Pancreas (tissue), 10 donors: ENCODE measurements around the gene ZBP1. TPM values are rescaled to one million over a fixed set of nuclear protein-coding genes. Genes with fewer than 3 reads are reported as not detected.

Experiments used
- ATAC-seq, 4 donors: fragments of 200-7000 bp; cut with Tn5 transposase; one replicate each; pipeline versions ENCODE4 v1.8.0 to v1.9.1; 2020; ENCODE audit warnings: mild to moderate bottlenecking in 4 of 4, moderate library complexity in 4 of 4
- DNase-seq, 6 donors: peaks; one replicate each; pipeline ENCODE4 v3.0.0-alpha.2; 2020
- FAIRE-seq: peaks from 2 replicates; lab custom pipeline; 2012; peaks lifted over from hg19 to GRCh38; lab: Jason Lieb, UNC
- H3K27ac ChIP-seq, 4 donors: fragments of 200-600 bp; sonication (generic); 1 replicate in 3 of 4; 2 replicates in 1 of 4; pipeline versions ENCODE4 v1.5.0 to v1.8.0; 2020
- H3K27me3 ChIP-seq, 4 donors: fragments of 200-600 bp; one replicate each; pipeline ENCODE4 v1.8.0; 2021
- H3K36me3 ChIP-seq, 3 donors: fragments of 200-600 bp; sonication (generic) in 1 of 3; one replicate each; pipeline versions ENCODE4 v1.5.0 to v1.8.0; 2020 to 2021
- H3K4me1 ChIP-seq, 3 donors: fragments of 200-600 bp; one replicate each; pipeline ENCODE4 v1.8.0; 2021
- H3K4me3 ChIP-seq, 4 donors: fragments of 200-600 bp; sonication (generic) in 2 of 4; one replicate each; pipeline versions ENCODE4 v1.5.0 to v1.8.0; 2020 to 2021
- H3K9me3 ChIP-seq, 4 donors: fragments of 200-600 bp; one replicate each; pipeline ENCODE4 v1.8.0; 2021
- WGBS, 2 donors: extraction: QIAGEN DNeasy Blood & Tissue Kit; methylation state at CpG; one replicate each; pipeline ENCODE4 v1.1.7; 2013; 5-methylcytosine and 5-hydroxymethylcytosine counted together
- intact Hi-C, 3 donors: fragments of 100-400 bp; cut with DNase I; formaldehyde crosslinking; loops; one replicate each; pipeline versions ENCODE4 v1.11.1 to v1.14.2; 2022
- polyA plus RNA-seq, 2 donors: library from polyadenylated mRNA; stranded (reverse); fragments of 200-250 nt; gene quantifications; one replicate each; pipeline ENCODE4 v1.2.3, GENCODE V29; 2013
- total RNA-seq, 6 donors: library from RNA; stranded (reverse); fragmentation: NEBNext Ultra II Directional in 4 of 6; extraction: Animal tissue kit (Norgen Biotek cat#: 25700) in 4 of 6; gene quantifications; one replicate each; pipeline versions ENCODE4 v1.2.1 to v1.2.4, GENCODE V29; 2021 to 2023
- TF ChIP-seq, protein P1 (sequence below), 4 donors: fragments of 200-600 bp; sonication (generic) in 3 of 4; IDR thresholded peaks; one replicate each; pipeline versions ENCODE4 v1.5.0 to v1.8.0; 2021; ENCODE audit warnings: antibody characterized with exemption in 4 of 4
- donor health status: healthy with polysubstance abuse.
- donor health status: DM: no; HTN: no; CAD: no; lungs with moderate emphysema.
- donor health status: DM: no; HTN: no; CAD: no.
- donor health status: control.
- donor health status: control.
- donor health status: Bipolar disorder and iron deficiency.
- donor health status: DM: yes; HTN: yes; CAD: no.
- donor health status: DM: no; HTN: no; CAD: no.
- donor health status: DM: no; HTN: no; CAD: no.
- donor health status: DM: yes; HTN: yes; CAD: no.

The ZBP1 gene
- total and polyA plus RNA-seq, 8 donors: 0.09 to 0.90 (median 0.17) TPM; not detected in 3

DNA sequence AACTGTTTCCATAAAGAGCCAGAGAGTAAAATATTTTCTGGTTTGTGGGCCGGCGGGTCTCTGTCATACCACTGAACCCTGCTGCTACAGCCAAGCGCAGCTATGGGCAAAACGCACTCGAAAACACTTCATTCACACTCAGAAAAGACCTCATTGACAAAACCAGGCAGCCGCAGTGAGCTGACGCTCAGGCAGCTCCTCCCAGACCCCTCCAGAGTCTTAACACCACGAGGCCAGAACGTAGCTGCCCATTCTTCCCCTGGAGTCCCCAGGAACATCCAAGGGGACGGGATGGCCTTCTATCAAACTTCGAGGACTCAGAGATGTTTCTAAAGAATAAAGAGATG lies 35.6 kb upstream of the ZBP1 start:
- TF ChIP-seq, protein P1, sequence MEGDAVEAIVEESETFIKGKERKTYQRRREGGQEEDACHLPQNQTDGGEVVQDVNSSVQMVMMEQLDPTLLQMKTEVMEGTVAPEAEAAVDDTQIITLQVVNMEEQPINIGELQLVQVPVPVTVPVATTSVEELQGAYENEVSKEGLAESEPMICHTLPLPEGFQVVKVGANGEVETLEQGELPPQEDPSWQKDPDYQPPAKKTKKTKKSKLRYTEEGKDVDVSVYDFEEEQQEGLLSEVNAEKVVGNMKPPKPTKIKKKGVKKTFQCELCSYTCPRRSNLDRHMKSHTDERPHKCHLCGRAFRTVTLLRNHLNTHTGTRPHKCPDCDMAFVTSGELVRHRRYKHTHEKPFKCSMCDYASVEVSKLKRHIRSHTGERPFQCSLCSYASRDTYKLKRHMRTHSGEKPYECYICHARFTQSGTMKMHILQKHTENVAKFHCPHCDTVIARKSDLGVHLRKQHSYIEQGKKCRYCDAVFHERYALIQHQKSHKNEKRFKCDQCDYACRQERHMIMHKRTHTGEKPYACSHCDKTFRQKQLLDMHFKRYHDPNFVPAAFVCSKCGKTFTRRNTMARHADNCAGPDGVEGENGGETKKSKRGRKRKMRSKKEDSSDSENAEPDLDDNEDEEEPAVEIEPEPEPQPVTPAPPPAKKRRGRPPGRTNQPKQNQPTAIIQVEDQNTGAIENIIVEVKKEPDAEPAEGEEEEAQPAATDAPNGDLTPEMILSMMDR (IDR thresholded peaks at IDR 0.05): no peak
- Histone ChIP-seq H3K27ac (no peak overlapping the region), H3K4me1 (no peaks in the 10 kb centered on the region), H3K36me3 (peaks cover 0 to 24% (median 3%) of the 10 kb centered on the region in 3 donors), H3K9me3 (no peaks in the 10 kb centered on the region), H3K27me3 (no peaks in the 10 kb centered on the region), H3K4me3 (no peak overlapping the region)
- 77 to 84% methylated on average over 11 of the region's 11 CpGs for WGBS, 2 donors
- ATAC-seq (no peak), FAIRE-seq (no peak), DNase-seq (peak in 1 of 6 donors; percentile 16)
- intact Hi-C loops: loop anchor here (10.0 kb wide), 3 partner anchors 309 to 519 kb away; no protein-coding TSS in a partner anchor

DNA sequence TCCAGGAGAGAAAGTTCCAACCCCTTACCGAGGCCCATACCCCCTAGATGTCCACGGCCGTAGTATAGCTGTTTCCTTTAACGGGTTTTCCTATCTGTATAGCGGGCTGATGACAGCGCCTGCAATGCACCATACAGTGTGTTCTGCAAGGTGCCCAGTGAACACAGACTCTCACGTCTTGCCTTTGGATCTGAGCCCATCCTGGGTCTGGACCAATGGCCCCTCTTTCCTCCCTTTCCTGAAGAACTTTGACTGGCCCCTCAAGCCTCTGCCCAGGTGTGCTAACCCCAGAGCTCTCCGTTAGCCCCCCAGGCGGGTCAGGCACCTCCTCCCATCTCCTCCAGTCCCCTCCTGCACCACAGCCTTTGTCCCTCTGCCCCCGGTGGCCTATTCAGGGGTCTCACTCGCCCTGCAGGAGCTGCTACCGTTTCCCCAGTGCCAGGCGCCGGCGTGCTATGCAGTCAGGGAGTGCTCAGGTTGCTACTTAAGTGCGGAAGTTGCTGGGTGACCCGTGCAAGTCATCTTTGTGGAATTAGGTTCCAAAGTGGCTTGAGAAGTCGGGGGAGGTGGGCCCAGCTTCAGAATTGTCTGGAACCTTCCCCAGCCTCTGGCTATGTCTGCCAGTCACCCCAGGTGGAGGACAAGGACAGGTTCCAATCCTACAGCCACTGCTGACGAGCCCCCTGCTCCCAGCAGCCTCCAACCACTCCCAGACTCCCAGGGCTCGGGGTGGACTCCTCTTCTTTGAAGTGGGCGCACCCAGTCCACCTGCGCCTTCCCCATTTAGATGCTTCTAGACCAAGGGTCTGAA lies 35.0 kb upstream of the ZBP1 start:
- TF ChIP-seq, protein P1 (IDR thresholded peaks at IDR 0.05): no peak
- FAIRE-seq (no peak), ATAC-seq (peak in 2 of 4 donors; percentile 4), DNase-seq (peak in 2 of 6 donors; percentile 9 to 71)
- whole genome bisulfite sequencing, 2 donors: 77 to 79% methylated on average over 22 of the region's 22 CpGs
- intact Hi-C loops: loop anchor here (10.0 kb wide), 3 partner anchors 310 to 520 kb away; no protein-coding TSS in a partner anchor
- no peak overlapping the region for H3K27ac ChIP-seq
- H3K27me3 ChIP-seq: no peaks in the 10 kb centered on the region
- H3K9me3 ChIP-seq: no peaks in the 10 kb centered on the region
- H3K36me3 ChIP-seq: peaks cover 0 to 24% (median 3%) of the 10 kb centered on the region in 3 donors
- no peak overlapping the region for H3K4me3 ChIP-seq
- H3K4me1 ChIP-seq: no peaks in the 10 kb centered on the region

DNA sequence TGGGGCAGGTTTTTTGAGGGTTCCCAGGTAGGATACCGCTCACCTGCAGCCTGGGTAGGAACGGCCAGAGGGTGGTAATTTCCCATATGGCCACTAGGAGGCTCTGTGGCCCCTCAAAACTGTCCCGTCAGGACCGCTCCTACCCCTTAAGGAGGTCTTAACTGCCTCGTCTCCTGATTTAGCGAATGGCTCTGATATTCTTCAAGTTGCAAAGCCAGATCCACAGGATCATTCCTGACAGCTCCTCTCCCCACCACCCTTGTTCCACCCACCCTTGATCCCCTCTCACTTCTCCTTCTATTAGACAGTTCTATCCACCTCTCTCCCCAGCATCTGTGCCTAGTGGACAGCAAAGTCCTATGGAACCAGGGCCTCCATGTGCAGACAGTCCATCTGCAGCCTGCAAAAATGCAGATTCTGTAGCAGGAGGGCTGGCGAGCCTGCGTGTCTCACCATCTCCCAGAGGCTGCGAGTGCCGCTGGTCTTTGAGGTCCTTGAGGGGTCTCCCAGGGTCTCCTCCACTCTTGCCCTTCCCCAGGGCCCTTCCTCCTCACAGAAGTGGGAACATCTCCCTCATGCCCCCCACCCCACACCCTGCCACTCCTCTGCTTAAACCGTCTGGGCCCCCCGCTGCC lies 34.3 kb upstream of the ZBP1 start:
- Histone ChIP-seq H3K4me1 (no peaks in the 10 kb centered on the region), H3K4me3 (no peak overlapping the region), H3K27me3 (no peaks in the 10 kb centered on the region), H3K27ac (no peak overlapping the region), H3K9me3 (no peaks in the 10 kb centered on the region), H3K36me3 (peaks cover 0 to 24% (median 3%) of the 10 kb centered on the region in 3 donors)
- TF ChIP-seq, protein P1 (IDR thresholded peaks at IDR 0.05): peak; percentile 77 to 96 (median 84)
- FAIRE-seq: no peak
- 42 to 43% methylated on average over 12 of the region's 12 CpGs for WGBS, 2 donors
- intact Hi-C loops: loop anchor here (10.0 kb wide), 3 partner anchors 310 to 520 kb away; no protein-coding TSS in a partner anchor
- peak; percentile 65 to 80 (median 76) for ATAC-seq
- DNase-seq: peak in 3 of 6 donors; percentile 25 to 64 (median 42)

DNA sequence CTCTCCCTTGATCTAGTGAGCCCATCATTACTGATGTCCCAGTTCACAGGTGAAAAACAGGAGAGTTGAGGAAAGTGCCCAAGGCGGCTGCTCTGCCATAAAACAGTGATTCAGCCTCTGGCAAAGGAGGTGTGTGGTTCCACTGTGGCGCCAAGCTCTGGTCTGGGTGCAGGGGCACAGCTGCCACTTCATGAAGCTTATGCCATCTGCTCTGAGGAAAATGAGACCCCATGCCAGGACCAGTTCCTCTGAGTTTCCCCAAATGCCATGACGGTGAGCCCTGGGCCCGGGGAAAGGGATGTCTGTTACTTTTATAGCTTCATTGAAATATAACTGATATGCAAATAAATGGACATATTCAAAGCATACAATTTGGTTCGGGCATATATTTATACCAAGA lies 33.7 kb upstream of the ZBP1 start:
- no peaks in the 10 kb centered on the region for H3K27me3 ChIP-seq
- no peak overlapping the region for H3K27ac ChIP-seq
- FAIRE-seq: no peak
- no peak overlapping the region for H3K4me3 ChIP-seq
- peaks cover 0 to 24% (median 3%) of the 10 kb centered on the region in 3 donors for H3K36me3 ChIP-seq
- ATAC-seq: no peak
- TF ChIP-seq, protein P1 (IDR thresholded peaks at IDR 0.05): no peak
- 49 to 55% methylated on average over 5 of the region's 5 CpGs for WGBS, 2 donors
- DNase-seq: peak in 2 of 6 donors; percentile 6 to 20
- H3K9me3 ChIP-seq: no peaks in the 10 kb centered on the region
- no peaks in the 10 kb centered on the region for H3K4me1 ChIP-seq
- intact Hi-C loops: loop anchor here (10.0 kb wide), 3 partner anchors 311 to 521 kb away; no protein-coding TSS in a partner anchor
